ENCODE results near the gene STAC2.
A peak's percentile ranks its signal among the peaks of the same experiment; 100 is the strongest.

STAC2 gene

GRCh38 chr17:39231591-39232551 lies 6.1 kb upstream of the STAC2 start:
- DNase-seq (ENCODE audit: low read depth) = peak; percentile 46

GRCh38 chr17:39231091-39231561 lies 5.4 kb upstream of the STAC2 start:
- DNase-seq (ENCODE audit: low read depth) = no peak

GRCh38 chr17:39230361-39230760 lies 4.6 kb upstream of the STAC2 start:
- DNase-seq (ENCODE audit: low read depth) = no peak

- no peak for DNase-seq (ENCODE audit: low read depth)
These were observed 3.6 kb upstream of the STAC2 start for GRCh38 chr17:39229274-39229913.

DNA sequence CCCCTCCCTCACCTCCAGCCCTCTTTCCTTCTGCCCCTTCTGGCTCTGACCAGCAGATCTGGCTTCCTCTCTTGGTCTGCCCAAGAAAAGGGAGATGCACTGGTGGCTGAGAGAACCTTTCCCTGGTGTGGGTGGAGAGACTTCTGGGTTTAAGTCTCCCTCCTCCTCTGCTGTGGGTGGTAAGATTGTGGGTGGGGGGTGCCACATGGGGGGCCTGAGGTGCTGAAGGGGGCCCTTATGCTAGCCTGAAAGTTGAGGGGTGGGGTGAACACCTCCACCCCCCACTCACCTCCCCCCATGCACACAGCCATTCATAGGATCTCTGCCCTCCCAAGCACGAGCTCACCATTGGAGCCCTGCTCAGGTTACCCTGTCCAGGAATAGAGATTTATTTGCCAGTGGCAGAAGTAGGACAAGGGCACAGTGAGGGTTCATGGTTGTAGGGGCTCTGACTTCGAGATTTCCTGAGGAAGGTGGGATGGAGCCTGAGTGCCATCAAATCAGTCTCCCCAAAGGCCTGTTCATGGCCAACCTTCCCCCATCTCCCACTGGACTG lies 1.7 kb upstream of the STAC2 start:
- no peak for DNase-seq (ENCODE audit: low read depth)

DNA sequence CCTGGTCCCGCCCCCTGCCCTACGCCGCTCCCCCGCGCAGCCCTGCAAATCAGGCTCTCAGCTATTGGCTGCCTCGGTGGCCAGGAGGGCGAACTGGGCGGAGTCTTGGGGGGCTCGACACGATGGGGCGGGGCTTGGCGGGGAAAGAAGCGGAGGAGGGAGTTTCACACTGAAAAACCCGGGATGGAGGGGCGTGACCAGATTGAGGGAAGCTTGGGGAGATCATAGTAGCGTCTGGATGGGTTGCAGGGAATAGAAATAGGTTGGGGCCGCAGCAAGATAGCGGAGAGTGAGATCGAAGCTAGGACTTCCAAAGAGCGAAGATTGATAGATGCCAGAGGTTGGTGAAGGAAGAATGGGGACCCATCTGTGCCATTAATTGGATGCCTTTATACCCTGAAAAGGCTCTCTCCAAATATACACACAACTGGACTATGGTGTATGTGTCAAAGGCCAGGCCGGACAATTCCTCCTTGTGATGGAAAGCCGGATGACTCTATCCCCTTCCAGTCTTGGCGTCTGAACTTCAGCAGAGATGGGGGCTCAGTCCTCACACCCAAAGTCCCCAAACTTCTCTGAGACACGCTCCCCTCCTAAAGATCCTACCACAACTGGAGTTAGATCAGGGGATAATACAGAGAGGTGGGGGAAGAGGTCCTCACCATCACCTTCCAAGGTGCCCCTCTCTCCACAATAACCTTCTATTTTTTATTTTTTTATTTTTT lies 376 bp upstream of the STAC2 start:
- no peak for DNase-seq (ENCODE audit: low read depth)

GRCh38 chr17:39224778-39225307 lies 902 bp downstream of the STAC2 start:
- DNase-seq (ENCODE audit: low read depth) = no peak

- no peak for DNase-seq (ENCODE audit: low read depth)
These were observed 1.6 kb downstream of the STAC2 start for GRCh38 chr17:39223907-39224777.

GRCh38 chr17:39222866-39223834 lies 2.6 kb downstream of the STAC2 start:
- no peak for DNase-seq (ENCODE audit: low read depth)

GRCh38 chr17:39222151-39222550 lies 3.6 kb downstream of the STAC2 start:
- DNase-seq (ENCODE audit: low read depth) = no peak

- DNase-seq (ENCODE audit: low read depth) = no peak
These were observed 4.2 kb downstream of the STAC2 start for GRCh38 chr17:39221572-39221971.

DNA sequence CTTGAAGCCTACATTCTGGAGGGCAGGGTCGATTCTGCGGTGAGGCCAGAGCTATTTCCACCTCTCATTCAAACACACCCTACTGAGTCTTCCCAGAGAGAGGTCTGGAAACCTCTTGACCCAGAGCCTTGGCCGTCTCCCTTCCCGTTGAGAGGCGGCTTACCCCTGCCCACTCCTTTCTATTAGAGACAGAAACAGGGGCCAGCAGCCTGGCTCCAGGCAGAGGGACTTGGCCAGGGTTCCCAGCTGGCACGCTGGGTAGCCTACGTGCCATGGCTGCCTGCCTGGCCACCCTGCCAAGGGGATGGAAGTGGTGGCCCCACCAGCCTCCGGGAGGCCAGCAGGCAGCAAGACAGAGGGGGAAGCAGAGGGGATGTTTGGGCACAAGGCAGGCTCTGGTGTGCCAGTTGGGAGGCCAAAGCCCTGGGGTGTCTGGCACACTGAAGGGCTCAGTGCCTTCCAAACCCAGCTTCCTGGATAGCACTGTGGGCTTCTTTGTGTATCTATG lies 6.0 kb downstream of the STAC2 start:
- no peak for DNase-seq (ENCODE audit: low read depth)

GRCh38 chr17:39218906-39219305 lies 6.8 kb downstream of the STAC2 start:
- DNase-seq (ENCODE audit: low read depth) = no peak

DNA sequence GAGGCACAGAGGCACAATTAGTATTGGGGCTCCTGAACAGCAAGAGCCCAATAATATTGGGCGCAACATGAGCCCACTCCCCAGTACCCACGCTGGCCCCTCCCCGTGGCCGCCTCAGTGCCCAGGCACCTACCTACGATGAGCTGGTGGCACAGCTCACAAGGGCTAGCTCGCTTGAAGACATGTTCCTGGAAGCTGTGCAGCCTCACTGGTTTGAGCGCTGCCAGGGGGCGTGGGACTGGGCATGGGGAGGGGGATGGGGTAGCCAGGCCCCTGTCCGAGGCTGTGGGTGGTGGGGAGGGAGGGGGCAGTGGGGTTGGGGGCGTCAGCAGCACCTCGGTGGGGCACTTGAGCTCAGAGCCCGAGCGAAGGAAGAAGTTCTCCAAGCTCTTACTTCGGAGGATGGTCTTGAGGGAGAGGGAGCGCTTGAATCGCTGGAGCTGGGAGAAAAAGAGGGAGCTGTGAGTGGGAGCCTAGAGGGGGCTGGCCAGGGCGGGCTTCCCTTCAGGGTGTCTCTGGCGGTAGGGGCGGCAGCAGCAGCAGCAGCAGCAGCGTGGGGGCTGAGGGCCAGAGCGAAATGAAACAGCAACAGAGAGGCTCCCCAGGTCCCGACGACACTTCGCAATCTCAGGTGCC lies 7.9 kb downstream of the STAC2 start:
- no peak for DNase-seq (ENCODE audit: low read depth)

- DNase-seq (ENCODE audit: low read depth) = no peak
These were observed 11.9 kb downstream of the STAC2 start for GRCh38 chr17:39213852-39214251.

DNA sequence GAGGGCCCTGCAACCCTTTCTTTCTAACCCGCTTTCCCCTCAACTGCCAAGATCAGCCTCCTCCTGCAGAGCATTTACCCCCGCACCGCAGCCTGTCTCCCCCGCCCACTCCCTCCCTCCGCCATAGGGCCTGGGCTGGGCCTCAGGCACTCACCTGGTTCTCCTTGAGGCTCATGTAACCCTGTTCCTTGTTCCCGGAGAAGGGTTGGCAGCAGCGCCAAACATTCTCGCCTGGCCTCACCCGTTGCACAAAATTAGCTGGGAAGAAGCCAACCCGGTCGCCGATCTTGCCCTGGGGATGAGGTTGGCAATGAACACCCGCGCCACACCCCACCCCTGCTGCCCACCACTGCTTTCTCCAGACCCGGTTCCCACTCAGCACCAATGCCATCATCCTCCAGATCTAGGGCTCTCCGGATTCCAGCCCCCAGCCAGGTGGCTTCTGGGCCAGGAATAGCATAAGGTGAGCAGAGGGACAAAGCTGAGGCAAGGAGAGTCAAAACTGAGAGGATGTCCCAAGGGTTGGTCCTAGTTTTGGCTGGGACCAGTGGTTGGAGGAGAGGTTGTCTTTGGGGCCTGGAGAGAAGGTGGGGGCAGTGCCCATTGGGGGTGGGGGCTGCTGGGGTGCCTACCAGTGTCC lies 12.8 kb downstream of the STAC2 start:
- no peak for DNase-seq (ENCODE audit: low read depth)

DNA sequence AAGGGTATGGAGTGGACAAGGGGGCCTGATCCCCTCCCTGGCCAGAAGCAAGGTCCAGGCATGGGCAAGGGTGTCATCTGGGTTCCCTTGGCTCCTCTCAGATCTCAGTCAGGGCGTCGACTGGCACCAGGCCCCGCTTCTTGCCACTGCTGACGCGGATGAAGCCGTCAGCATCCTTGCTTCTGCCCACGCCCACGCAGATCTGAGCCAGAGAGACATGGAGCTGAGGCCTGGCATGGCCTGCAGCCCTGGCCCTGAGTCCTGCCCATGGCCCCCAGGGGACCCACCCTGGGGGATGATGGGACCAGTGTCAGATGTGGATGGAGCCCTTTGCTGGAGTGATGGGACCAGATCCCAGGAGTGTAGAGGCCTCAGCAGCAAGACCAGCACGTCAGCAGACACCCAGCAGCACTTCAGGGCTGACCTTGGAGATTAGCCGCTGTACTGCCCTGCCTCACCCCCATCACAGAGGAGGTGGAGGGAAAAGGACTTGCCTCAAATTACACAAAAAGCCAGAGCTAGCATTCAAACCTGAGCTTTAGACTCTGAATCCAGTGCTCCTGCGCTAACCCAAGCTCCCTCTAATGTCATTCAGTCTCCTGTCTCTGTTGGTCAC lies 13.4 kb downstream of the STAC2 start:
- no peak for DNase-seq (ENCODE audit: low read depth)

DNA sequence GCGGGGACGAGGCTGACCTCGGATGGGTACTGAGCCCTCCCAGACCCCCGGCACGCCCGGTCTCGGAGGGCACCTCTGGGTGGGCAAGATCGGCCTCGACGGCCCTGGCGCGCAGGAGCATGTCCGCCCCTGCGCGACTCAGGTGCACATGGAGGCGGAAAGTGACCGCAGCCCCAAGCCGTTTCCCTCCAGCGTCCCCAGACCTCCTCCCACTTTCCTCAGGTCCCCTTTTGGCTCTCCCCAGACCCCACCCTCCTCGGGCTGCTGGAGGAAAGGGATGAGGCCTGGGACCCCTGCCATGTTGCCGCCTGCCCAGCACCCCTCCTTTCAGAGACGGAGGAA lies 15.7 kb downstream of the STAC2 start:
- DNase-seq (ENCODE audit: low read depth) = no peak
